ENCODE results near the gene LHX1. TPM values are rescaled to one million over a fixed set of nuclear protein-coding genes. Genes with fewer than 3 reads are reported as not detected.

The LHX1 gene
- total and polyA plus RNA-seq, 9 of the 15 experiments (the other 6 are each of a cell fraction or from before 2014, with no cell fraction given): 0.05 to 0.64 (median 0.07) TPM; not detected in 6

DNA sequence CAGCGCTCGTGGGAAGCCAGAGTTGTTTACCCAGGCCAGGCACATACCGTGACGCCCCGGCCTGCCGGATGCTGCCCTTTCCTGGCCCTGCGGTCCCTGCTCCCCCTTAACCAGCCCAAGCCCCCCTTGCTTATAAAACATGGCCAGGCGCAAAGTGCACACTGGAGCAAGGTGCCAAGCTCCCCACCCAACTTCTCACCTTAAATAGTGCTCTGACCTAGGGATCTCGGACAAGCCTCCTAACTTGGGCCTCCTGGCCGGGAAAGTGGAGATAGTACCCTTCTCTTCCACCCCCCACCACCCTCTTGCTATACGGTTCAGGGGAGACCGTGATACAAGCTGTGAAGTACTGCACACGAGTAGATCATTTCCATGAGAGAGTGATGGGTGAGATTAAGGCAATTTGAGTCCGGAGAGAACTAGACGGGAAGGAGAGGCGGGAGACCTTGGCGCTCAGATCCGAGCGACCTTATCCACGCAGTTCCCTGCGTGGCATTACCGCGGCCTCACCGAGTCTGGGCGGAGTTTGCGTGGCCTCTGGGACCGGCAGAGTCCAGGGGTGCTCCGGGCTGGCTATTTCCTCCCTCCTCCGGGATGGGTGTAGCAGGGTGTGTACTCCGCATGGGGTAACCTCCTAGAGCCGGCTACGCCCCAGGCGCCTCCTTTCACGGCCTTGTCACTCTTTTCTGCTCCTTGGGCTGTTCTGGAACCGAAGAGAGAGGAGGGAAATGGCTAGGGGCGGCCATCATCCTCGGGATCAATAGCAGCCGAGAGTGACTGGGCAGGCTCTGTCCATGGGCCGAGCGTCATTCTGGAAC lies 4.4 kb upstream of the LHX1 start:
- Histone ChIP-seq H3K9ac (ENCODE audit: insufficient read depth in 1 of 2, low read depth in 2 of 2, low read length in 2 of 2) (no peak overlapping the region; a peak in 1 of 4 replicates), H3K4me1 (replicated peaks in 1 of 2; ENCODE audit: control insufficient read depth in 2 of 2, insufficient read depth in 2 of 2, low read length in 2 of 2) (peaks cover 4 to 55% of the 10 kb centered on the region in 2 experiments), H3K27me3 (ENCODE audit: control insufficient read depth in 2 of 2, insufficient read depth in 2 of 2, low read length in 2 of 2) (peaks cover 72 to 79% of the 10 kb centered on the region in 2 experiments), H3K4me2 (ENCODE audit: insufficient read depth, low read length) (no peak overlapping the region), H3K79me2 (ENCODE audit: control insufficient read depth, insufficient read depth, low read length) (no peaks in the 10 kb centered on the region), H3K9me3 (replicated peaks; ENCODE audit: control insufficient read depth, insufficient read depth, low read depth, low read length) (no peaks in the 10 kb centered on the region), H3K4me3 (no peak overlapping the region), H2AFZ (ENCODE audit: low read depth, low read length) (no peak overlapping the region), H3K27ac (ENCODE audit: extremely low read depth, low read depth, low read length) (no peak overlapping the region), H3K9me1 (ENCODE audit: control insufficient read depth, insufficient read depth, low read length) (peaks cover under 1% of the 10 kb centered on the region), H3K36me3 (ENCODE audit: control insufficient read depth, insufficient read depth, low read length) (no peaks in the 10 kb centered on the region), H4K20me1 (replicated peaks; ENCODE audit: control insufficient read depth, insufficient read depth, low read length) (peaks cover 43% of the 10 kb centered on the region)
- 16% methylated on average over 17 of the region's 40 CpGs for WGBS (ENCODE audit: insufficient coverage, low coverage, missing lambda C conversion rate)
- no TSS peak for BruUV-seq (replicated peaks)
- CTCF ChIA-PET (ENCODE audit: low intra/inter-chr PET ratio): no interaction called here
- in situ Hi-C loops (cut with MboI) (no loop called here), intact Hi-C loops (cut with micrococcal nuclease) (no loop called here)
- FAIRE-seq (no peak), DNase-seq (ENCODE audit: extremely low read depth in 1 of 4, low spot score in 3 of 4) (no peak), ATAC-seq (no peak)
- TF ChIP-seq CBFB (CRISPR knock-in tag; IDR thresholded peaks at IDR 0.05) (no peak), ZBTB7A (IDR thresholded peaks at IDR 0.05; ENCODE audit: borderline replicate concordance, control insufficient read depth, low read depth, low read length) (no peak), SMARCE1 (IDR thresholded peaks at IDR 0.05) (no peak), SNRNP70 (optimal IDR thresholded peaks at IDR 0.05; ENCODE audit: low read depth, low read length) (no peak), RFX7 (CRISPR knock-in tag; IDR thresholded peaks at IDR 0.05) (no peak), COPS2 (conservative IDR thresholded peaks at IDR 0.05) (no peak), ZBTB5 (IDR thresholded peaks at IDR 0.05) (no peak), CHD2 (IDR thresholded peaks at IDR 0.05; ENCODE audit: low read depth, low read length) (no peak), GTF3C2 (IDR thresholded peaks at IDR 0.05; ENCODE audit: borderline replicate concordance, extremely low read depth, insufficient read length) (no peak), NEUROD1 (IDR thresholded peaks at IDR 0.05; ENCODE audit: borderline replicate concordance, low read depth, low read length, partially characterized antibody) (no peak), ARNT (IDR thresholded peaks at IDR 0.05) (no peak), MCM5 (IDR thresholded peaks at IDR 0.05; ENCODE audit: low read depth) (no peak), IRF1 (CRISPR knock-in tag; IDR thresholded peaks at IDR 0.05; ENCODE audit: borderline replicate concordance) (no peak)
- TF ChIP-seq, protein P1, sequence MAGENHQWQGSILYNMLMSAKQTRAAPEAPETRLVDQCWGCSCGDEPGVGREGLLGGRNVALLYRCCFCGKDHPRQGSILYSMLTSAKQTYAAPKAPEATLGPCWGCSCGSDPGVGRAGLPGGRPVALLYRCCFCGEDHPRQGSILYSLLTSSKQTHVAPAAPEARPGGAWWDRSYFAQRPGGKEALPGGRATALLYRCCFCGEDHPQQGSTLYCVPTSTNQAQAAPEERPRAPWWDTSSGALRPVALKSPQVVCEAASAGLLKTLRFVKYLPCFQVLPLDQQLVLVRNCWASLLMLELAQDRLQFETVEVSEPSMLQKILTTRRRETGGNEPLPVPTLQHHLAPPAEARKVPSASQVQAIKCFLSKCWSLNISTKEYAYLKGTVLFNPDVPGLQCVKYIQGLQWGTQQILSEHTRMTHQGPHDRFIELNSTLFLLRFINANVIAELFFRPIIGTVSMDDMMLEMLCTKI (IDR thresholded peaks at IDR 0.05; ENCODE audit: partially characterized antibody): no peak
- POLR2A ChIA-PET: interaction anchor here (0.6 to 0.7 kb wide), 2 partner anchors 72 to 234 kb away, joined by 3 read pairs; no protein-coding TSS in a partner anchor
